ENCODE measurements around the gene NDUFA11.

The NDUFA11 gene

DNA sequence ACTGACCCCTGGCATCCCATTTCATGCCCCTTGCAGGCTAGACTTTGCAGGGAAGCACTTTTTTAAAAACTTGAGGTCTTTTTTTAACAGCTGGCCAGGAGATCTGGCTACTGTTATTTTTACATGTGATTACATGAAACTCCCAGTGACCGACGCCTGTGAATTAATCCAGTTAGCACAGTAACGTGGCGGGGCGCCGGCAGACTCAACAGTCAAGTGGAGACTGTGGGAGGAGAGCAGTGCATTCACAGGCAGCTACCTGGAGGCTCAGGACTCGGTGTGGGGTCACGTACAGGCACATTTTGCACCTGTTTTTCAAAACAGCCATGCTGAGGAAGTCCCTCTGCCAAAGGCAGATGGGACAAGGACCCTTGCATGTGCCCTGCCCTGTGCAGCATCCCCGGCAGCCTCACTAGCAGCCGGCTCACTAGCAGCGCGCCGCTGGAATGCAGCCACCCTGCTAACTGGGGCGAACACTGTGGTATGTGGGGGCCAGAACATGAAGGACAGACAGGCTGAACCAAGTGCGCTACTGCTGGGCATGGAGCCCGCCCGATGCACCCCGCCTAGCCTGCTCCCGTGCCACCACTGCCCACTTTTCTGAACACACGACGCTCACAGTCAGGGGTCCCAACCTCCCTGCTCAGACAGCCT, 29.1 kb upstream of the NDUFA11 start:
- DNase-seq (ENCODE audit: low spot score): no peak

DNA sequence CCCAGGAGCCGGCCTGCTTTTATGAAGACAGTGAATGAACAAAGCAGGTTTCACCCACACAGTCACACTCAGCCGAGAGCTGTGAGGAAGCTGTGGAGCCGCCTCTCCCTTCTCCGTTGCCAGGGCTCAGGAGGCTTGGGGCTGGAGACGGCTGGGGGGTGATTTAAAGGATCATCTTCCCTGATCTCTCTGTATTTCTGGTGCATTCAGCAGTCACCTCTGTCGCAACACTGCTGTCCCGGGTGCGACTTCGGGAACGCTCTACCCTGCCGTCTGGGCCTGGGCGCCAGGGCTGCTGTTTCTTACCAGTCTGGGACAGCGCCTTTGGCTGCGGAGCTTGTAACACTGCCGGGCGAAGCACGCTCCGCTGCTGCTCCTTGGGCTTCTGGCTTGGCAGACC, 28.6 kb upstream of the NDUFA11 start:
- DNase-seq (ENCODE audit: low spot score): no peak

DNA sequence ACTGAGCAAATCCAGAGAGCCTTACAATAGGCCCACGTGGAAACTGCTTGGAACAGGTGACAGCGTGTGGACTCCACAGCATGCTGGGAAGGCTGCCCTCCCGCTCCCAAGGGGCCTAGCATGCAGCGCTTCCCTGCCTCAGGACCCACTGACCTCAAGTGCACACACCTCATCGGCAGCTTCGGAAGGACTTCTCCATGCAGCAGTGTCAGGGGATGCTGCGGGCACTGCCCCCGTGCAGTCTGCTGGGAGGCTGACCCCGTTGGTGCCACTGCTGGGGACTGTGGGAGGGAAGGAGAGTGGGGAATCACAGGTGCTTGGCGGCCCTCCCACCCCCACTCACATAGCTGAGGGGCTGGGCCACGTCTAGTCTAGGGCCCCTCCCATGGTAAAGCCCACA, 27.7 kb upstream of the NDUFA11 start:
- no peak for DNase-seq (ENCODE audit: low spot score)

DNA sequence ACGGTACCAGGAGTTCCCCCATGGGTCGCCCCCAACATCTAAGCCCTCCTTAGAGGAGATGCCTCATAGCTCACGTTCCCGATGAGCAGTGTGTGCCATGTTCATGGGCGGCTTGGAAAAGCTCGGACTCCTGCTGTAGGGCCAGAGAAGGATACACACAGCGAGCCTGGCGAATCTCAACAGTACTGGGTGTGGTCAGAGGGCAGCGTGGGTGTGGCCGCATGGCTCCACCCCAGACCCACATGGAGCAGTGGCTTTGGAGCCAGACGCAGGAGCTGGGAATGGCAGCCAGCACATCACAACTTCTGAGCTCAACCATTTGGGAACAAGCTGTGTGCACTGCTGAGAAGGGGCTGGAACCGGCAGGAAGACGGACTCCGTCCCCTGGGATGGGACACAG, 26.0 kb upstream of the NDUFA11 start:
- no peak for DNase-seq (ENCODE audit: low spot score)

DNA sequence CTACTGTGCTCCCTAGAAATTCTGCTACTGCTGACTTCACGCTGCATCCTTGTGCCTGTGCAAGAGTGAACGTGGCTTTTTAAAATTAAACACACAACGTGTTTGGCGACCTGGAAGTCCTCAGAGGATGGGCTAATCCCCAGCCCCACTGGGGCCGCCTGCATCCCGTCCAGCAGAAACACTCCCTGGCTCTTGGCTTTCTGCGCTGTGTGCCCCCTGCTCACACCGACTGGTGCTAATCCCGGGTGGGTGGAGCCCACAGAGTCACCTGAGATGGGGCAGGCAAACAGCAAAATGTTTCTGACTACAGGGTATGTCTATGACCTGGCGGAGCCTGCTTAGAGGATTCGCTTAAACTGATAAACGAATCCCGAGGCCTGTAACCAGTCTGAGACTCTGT, 25.6 kb upstream of the NDUFA11 start:
- DNase-seq (ENCODE audit: low spot score): no peak

DNA sequence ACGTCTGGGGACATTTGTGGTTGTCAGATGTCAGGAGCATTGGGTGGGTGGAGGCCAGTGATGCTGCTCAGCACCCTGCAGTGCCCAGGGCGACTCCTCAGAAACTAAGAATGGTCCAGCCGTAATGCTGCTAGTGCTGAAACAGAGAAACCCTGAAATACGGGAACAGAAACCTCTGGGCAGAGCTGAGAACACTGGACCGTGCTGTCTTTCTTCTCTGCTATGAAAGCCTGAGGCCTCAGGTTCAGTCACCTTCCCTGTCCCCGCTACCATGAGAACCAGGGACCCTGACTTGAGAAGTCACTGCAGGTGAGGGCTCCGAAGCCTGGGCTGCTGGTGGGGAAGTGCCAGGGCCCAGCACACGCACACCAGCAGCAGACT, 23.8 kb upstream of the NDUFA11 start:
- DNase-seq (ENCODE audit: low spot score): no peak

DNA sequence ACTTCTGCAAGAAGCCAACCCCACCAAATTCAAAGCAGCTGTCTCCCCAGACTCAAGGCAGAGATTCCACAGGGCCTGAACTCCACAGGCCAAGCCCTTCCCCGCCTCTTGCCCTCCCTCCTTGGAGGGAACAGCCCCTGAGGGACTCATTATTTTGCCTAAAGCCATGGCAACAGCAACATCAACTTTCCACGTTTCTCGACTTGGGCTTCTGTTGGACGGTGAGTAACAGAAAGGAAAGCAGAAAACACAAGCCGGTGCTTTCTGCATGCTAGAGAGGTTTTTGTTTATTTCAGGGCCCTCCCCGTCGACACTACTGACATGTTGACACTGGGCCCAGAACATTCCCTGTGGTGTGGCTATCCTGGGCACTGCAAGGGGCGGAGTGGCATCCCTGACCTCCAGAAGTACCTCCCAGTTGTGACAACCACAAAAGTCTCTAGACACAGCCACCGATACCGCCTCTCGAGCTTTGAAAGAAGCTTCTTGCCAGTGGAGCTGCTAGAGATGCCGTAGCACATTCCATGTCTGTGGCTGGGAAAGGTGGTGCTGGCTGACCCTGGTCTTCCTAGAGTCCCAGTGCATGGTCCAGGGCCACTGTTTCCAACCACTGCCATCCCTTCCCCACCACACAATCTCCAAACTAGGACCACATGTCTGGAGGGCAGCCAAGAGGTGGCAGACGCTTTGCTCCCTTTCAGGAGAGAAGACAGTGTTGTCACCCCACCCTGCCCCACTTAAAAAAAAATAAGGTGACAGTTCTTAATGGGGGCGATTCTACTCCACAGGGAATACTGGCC, 23.3 kb upstream of the NDUFA11 start:
- DNase-seq (ENCODE audit: low spot score): no peak

DNA sequence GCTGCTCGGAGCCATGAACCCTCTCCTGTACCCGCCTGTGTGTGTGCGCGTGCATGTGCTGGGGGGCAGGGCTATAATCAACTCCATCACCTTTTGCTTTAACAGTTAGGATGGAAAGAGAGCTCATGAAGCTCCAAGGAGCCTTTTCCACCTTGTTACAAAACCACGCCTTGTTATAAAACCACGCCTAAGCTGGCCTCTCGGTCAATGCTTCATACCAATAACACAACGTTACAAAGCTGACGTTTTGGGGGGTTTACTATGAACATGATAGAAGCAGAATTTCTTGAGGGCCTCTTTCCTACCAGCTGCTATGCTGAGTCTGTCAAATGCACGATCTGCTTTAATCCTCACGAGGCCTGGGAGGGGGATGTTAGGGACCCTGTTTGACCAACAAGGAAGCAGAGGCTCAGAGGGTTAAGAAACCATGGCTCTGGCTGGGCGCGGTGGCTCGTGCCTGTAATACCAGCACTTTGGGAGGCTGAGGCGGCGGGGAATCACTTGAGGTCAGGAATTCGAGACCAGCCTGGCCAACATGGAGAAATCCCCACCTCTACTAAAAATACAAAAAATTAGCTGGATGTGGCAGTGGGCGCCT, 22.3 kb upstream of the NDUFA11 start:
- no peak for DNase-seq (ENCODE audit: low spot score)

DNA sequence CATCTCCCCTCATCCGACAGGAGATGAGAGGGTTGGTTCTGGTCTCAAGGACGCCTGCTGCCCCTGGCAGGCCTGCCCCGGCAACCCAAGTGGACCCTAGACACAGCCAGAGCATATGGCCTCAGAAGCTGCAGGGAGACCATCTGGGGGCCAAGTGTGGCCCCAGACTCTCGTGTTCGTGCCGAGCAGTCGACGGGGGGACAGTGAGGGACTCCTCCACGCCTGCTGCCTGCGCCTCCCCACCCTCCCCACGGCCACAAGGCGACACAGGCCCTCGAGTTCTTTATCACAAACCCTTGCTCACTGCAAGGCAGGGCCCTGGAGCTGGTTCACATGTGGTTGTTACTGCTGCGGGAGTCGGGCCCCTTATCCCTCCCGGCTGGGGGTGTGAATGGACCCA, 19.8 kb upstream of the NDUFA11 start:
- no peak for DNase-seq (ENCODE audit: low spot score)

DNA sequence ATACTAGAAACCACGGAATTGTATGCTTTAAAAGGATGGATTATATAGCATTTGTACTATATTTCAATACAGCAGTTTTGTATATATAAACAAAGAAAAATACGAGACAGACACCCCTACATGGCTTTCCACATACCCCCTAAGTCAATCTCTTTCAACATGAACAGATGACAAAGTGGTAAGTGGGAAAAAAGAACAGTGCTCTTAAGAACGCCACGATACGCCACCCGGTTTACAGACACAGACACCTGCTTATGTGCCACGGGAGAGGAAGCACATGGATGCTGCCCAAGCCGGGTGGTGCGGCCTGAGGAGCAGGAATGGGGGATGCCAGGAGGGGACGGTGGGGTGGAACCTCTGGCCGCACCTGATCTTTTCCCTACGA, 18.6 kb upstream of the NDUFA11 start:
- DNase-seq (ENCODE audit: low spot score): no peak

DNA sequence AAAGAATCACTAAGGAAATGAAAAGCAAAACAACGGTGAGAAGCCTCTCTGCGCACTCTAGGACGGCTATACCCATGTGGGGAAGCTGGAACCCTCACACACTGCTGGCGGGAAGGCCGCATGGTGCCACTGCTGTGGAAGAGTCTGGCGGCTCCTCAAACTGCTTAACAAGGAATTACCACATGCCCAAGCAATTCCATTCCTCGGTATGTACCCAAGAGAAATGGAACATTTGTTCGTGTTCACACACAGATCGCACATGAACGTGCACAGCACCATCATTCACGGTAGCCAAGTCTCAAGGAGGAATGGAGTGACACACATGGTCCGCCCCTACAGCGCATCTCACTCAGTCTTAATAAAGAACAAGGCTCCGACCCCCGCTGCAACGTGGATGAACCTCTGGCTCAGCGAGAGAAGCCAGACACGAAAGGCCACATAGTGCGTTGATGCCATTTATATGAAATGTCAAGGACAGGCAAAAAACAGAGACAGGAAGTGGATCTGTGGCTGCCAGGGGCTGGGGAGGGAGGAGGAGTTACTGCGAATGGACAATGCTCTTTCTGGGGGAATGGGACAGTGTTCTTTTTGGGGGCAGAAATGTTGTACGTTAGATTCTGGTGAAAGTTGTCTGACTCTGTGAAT, 18.0 kb upstream of the NDUFA11 start:
- no peak for DNase-seq (ENCODE audit: low spot score)

DNA sequence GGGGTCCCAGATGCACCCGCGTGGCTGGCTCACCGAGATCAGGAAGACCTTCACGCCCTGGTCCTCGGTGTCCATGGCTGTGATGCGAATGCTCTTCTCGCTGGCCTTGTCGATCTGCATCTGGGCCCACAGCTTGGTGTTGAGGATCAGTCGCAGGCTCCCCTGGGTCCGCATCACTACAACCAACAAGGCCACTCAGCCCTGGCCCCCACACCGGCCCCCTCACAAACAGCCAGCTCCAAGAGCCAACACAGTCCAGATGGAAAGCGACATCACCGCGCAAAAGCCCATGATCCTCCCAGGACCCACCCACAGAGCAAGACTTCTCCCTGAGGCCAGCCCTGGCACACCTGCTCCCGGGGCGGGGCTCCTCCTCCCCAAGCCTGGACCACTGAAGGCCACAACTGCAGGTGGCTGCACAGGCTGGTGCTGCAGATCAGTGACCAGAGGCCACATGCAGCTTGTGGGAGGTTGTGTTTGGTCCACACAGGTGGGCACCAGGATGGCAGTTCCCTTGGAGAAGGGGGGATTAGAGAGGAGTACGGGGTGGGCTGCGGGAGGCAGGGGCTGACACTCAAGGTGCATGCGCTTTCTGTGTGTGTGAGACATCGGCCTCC, 15.0 kb upstream of the NDUFA11 start:
- DNase-seq (ENCODE audit: low spot score): no peak

DNA sequence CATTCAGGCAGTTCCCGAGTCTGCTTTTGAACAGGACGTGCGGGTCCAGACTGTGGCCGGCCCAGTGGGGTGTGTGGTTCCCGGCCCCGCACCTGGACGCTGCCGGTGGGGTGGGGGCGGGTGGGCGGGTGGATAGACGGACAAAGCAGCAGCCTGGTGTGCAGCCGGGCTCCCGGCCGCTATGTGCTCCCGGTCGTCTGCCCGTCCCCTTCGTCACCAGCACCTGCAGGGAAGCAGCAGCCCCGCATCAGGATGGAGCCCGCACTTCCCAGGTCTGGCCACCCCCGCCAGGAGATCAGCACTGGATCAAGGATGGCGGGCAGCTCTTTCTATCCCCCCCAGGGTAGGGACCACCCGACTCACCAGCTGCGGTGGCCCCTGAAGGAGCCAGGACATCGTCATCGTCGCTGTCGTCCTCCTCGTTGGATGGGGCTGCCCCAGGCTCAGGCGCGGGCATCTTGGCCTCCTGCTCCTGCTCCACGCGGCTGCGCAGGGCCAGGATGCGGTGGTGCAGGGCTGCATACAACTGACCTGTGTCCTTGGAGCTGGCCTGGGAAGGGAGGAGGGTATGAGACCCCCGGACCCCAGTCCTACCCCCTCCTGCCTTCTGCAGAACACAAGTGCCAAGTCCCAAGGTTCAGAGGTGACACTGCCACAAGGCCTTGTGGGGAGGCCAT, 14.0 kb upstream of the NDUFA11 start:
- DNase-seq (ENCODE audit: low spot score): no peak

DNA sequence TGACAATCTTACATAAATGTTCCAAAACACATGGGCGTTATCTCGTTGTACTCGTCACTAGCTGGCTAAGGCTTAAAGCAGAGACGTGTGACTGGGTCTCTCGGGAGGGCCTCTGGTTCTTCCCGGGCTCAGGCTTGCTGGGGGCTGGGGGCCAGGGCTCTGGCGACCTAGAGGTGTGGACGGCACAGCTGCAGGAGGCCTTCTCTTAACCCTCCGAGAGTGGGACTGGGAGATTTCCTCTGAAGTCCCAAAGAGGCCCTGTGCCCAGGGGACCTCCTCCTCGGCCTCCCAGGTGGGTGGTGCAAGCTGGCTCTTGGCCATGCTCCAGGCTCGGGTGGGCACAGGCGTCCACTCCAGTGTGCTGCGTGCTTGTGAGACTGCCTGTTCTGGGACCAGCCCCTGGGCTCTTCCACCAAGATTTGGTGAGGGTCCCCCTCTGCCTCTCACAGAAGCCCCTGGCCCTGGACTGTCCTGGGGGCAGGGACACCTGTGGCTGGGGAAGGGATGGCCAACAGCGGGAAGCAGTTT, 12.7 kb upstream of the NDUFA11 start:
- DNase-seq (ENCODE audit: low spot score): no peak

DNA sequence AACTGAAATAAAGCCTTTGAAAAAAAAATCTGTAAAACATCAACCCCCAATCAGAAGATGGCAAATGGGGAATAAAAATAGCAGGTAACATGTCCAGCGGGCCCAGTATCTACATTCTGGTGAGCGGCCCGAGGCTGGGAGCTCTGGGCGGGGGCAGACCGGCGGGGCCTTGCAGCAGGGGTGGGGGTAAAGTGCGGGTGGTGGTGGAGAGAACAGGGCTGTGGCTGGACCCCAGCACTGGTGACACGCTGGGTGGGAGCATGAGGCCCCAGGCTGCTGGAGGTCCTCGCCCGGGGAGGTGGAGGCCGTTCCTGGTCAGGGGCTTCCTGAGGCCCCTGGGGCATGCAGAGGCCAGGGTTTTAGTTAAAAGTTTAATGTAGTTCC, 12.2 kb upstream of the NDUFA11 start:
- no peak for DNase-seq (ENCODE audit: low spot score)

DNA sequence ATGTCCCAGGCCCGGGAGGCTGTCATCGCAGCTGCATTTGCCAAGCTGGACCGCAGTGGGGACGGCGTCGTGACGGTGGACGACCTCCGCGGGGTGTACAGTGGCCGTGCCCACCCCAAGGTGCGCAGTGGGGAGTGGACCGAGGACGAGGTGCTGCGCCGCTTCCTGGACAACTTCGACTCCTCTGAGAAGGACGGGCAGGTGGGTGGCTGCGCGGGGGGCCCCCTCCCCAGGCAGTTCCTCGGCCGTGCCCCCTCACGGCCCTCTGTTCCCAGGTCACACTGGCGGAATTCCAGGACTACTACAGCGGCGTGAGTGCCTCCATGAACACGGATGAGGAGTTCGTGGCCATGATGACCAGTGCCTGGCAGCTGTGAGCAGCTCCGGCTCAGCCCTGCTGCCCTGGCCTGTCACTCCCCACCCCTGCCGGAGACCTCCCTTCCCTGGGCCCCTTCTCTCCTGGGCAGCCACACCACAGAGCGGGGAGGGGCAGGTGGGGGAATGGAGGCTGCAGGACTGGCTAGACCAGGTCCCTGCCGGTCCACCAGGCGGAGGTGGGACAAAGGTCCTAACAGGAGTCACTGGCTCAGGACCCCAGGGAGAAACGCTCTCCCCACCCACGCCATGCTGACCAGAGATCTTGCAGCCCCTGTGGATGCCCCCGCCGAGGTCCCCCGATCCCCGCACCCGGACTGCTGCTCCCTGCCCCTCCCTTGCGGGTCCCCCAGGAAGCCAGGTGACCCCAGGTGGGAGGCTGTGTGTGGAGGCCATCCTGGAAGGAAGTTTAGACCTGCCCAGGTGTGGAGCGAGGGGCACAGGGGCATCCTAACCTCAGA, 11.6 kb upstream of the NDUFA11 start:
- DNase-seq (ENCODE audit: low spot score): no peak

DNA sequence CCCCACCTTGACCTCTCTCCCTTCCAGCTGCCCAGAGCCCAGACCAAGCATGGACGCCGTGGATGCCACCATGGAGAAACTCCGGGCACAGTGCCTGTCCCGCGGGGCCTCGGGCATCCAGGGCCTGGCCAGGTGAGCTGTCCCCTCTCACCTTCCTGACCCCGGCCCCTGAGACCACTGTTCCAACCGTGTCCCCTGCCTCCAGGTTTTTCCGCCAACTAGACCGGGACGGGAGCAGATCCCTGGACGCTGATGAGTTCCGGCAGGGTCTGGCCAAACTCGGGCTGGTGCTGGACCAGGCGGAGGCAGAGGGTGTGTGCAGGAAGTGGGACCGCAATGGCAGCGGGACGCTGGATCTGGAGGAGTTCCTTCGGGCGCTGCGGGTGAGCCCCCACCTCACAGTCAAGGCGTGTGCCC, 10.8 kb upstream of the NDUFA11 start:
- no peak for DNase-seq (ENCODE audit: low spot score)

DNA sequence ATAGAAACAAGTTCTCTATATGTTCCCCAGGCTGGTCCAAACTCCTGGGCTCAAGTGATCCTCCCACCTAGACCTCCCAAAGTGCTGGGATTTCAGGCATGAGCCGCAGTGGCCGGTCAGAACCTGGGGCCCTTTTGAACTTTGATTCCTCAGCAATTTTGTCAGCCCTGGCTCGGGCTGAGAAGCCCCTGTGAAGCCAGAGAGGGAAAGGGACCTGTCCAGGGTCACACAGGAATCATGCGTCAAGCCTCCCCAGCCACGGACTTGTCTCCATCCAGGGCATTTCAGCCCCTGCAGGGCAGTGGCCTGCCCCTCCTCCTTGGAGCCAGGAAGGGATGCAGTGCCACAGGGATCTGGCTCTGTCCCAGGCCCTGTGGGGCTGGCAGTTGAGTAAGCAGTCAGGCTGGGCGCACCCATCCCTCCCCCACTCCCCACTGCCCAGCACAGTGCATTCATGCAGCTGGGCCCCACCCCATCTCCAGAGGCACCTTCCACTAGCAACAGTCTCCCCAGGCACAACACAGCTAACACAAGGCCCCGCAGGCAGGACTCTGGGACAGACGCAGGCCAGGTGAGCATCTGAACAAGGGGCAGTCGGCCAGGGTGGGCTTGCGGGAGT, 10.3 kb upstream of the NDUFA11 start, which contains the start of gene CAPS:
Gene CAPS (plus strand): TSS at position 516 of the 619 bp plus-strand sequence. CDS start 153 bp downstream, outside the sequence.
- no peak for DNase-seq (ENCODE audit: low spot score)

DNA sequence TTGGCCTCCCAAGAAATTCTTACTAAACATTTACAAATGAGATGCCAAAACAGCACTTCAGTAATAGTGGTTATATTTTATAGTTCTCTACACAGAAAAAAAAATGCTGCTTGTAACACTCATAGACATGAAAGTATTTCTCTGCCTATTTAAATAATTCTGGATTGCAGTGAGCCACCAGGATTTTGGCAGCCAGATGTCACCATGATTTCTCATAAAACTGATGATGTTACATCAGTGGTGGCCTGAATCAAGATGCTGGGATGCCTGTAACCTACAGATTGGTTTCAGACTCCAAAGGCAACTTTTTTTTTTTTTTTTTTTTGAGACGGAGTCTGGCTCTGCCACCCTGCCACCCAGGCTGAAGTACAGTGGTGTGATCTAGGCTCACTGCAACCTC, 7.8 kb upstream of the NDUFA11 start:
- DNase-seq (ENCODE audit: low spot score): no peak

DNA sequence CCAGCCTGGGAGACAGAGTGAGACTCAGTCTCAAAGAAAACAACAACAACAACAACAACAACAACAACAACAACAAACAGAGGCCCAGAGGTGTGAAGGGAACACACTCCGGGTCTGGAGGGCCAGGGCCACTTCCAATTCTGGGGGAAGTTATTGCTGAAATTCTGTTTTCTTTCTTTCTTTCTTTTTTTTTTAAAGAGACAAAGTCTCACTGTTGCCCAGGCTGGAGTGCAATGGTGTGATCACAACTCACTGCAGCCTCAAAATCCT, 7.0 kb upstream of the NDUFA11 start:
- DNase-seq (ENCODE audit: low spot score): no peak
